IMR-90 (cell line): ENCODE measurements around the gene TTLL11. TPM values are rescaled to one million over a fixed set of nuclear protein-coding genes. Genes with fewer than 3 reads are reported as not detected.

ENCODE experiments used
- ATAC-seq: fragments of 200-7000 bp; cut with Tn5 transposase; 2 replicates; pipeline ENCODE4 v1.9.1; 2020; ENCODE audit warnings: low read depth, mild to moderate bottlenecking, moderate library complexity
- BruUV-seq: library from RNA; stranded (reverse); fragments of 400-500 nt; replicated peaks from 2 replicates; lab custom pipeline; 2021; lab: Mats Ljungman, UMichigan
- CTCF ChIA-PET: fragments of 300-600 bp; formaldehyde crosslinking; extraction: SDS; loops from one replicate; lab custom pipeline; 2021; ENCODE audit warnings: antibody characterized with exemption; lab: Yijun Ruan, JAX
- POLR2A ChIA-PET: fragments of 300-600 bp; sonication (Branson Sonifier 250); formaldehyde crosslinking; loops from one replicate; lab custom pipeline; 2022; ENCODE audit warnings: antibody characterized with exemption; ENCODE audit not compliant: unreplicated experiment; lab: Charles Lee
- DNase-seq: peaks from one replicate; pipeline ENCODE4 v3.0.0; 2013
- H2AFZ ChIP-seq: replicated peaks from 2 replicates; pipeline ENCODE3; 2013; ENCODE audit warnings: low read length, mild to moderate bottlenecking; ENCODE audit not compliant: poor library complexity
- H2AK5ac ChIP-seq: 2 replicates; pipeline ENCODE4 v1.6.1; 2013; ENCODE audit warnings: low read depth, low read length, inconsistent platforms
- H2AK9ac ChIP-seq: replicated peaks from 2 replicates; pipeline ENCODE3; 2013; ENCODE audit warnings: mild to moderate bottlenecking, low read depth, low read length, moderate library complexity; ENCODE audit not compliant: poor library complexity
- H2BK120ac ChIP-seq: 2 replicates; pipeline ENCODE4 v1.6.1; 2013; ENCODE audit warnings: low read depth, low read length, inconsistent platforms
- H2BK15ac ChIP-seq: 3 replicates; pipeline ENCODE4 v1.6.1; 2013; ENCODE audit warnings: low read depth, low read length, inconsistent platforms
- H2BK20ac ChIP-seq: 2 replicates; pipeline ENCODE4 v1.6.1; 2013; ENCODE audit warnings: low read depth, mild to moderate bottlenecking, inconsistent platforms, low read length, moderate library complexity
- H2BK5ac ChIP-seq: 2 replicates; pipeline ENCODE4 v1.6.1; 2013; ENCODE audit warnings: mild to moderate bottlenecking, low read depth, low read length, inconsistent platforms; ENCODE audit not compliant: poor library complexity, severe bottlenecking
- H3K14ac ChIP-seq: replicated peaks from 2 replicates; pipeline ENCODE4 v1.6.1; 2013; ENCODE audit warnings: low read depth, low read length, inconsistent platforms
- H3K18ac ChIP-seq: 2 replicates; pipeline ENCODE4 v1.6.1; 2013; ENCODE audit warnings: low read depth, low read length, control low read depth
- H3K23ac ChIP-seq: 2 replicates; pipeline ENCODE4 v1.6.1; 2013; ENCODE audit warnings: low read depth, low read length, inconsistent platforms
- H3K27ac ChIP-seq: 2 replicates; pipeline ENCODE4 v1.5.1; 2013; ENCODE audit warnings: mild to moderate bottlenecking, control low read depth, low read length; ENCODE audit not compliant: insufficient read depth
- H3K27me3 ChIP-seq: 2 replicates; pipeline ENCODE4 v1.6.1; 2013; ENCODE audit warnings: low read length; ENCODE audit not compliant: control insufficient read depth, insufficient read depth
- H3K36me3 ChIP-seq: 2 replicates; pipeline ENCODE4 v1.6.1; 2013; ENCODE audit warnings: low read length, mixed read lengths; ENCODE audit not compliant: control insufficient read depth, insufficient read depth
- H3K4ac ChIP-seq: 2 replicates; pipeline ENCODE4 v1.6.1; 2013; ENCODE audit warnings: low read depth, low read length, inconsistent platforms
- H3K4me1 ChIP-seq: 2 replicates; pipeline ENCODE4 v1.6.1; 2013; ENCODE audit warnings: low read length, mixed read lengths; ENCODE audit not compliant: control insufficient read depth, insufficient read depth
- H3K4me2 ChIP-seq: 2 replicates; pipeline ENCODE4 v1.6.1; 2013; ENCODE audit warnings: low read depth, mild to moderate bottlenecking, control low read depth, low read length, moderate library complexity
- H3K4me3 ChIP-seq: 2 replicates; pipeline ENCODE4 v1.5.1; 2013; ENCODE audit warnings: low read depth, mild to moderate bottlenecking, control low read depth, low read length, moderate library complexity; ENCODE audit not compliant: insufficient read depth
- H3K56ac ChIP-seq: 2 replicates; pipeline ENCODE4 v1.6.1; 2013; ENCODE audit warnings: low read length, inconsistent platforms; ENCODE audit not compliant: insufficient read depth; ENCODE audit errors: extremely low read depth
- H3K79me1 ChIP-seq, 2 experiments: 2 replicates each; pipeline ENCODE4 v1.6.1; 2013; ENCODE audit warnings: low read length in 2 of 2, inconsistent platforms in 1 of 2, low read depth in 1 of 2
- H3K9ac ChIP-seq: 2 replicates; pipeline ENCODE4 v1.6.1; 2013; ENCODE audit warnings: low read depth, low read length, control low read depth
- H3K9me1 ChIP-seq: 2 replicates; pipeline ENCODE4 v1.6.1; 2013; ENCODE audit warnings: low read length, inconsistent platforms; ENCODE audit not compliant: insufficient read depth
- H3K9me3 ChIP-seq: 2 replicates; pipeline ENCODE4 v1.6.1; 2013; ENCODE audit warnings: low read length; ENCODE audit not compliant: control insufficient read depth, insufficient read depth
- H4K20me1 ChIP-seq: 2 replicates; pipeline ENCODE4 v1.6.1; 2013; ENCODE audit warnings: low read length, inconsistent platforms; ENCODE audit not compliant: insufficient read depth
- H4K5ac ChIP-seq: 2 replicates; pipeline ENCODE4 v1.6.1; 2013; ENCODE audit warnings: mild to moderate bottlenecking, low read depth, low read length, control low read depth
- H4K8ac ChIP-seq, 2 experiments: 2 replicates each; pipeline ENCODE4 v1.6.1; 2013; ENCODE audit warnings: low read depth in 2 of 2, low read length in 2 of 2, control low read depth in 1 of 2, inconsistent platforms in 1 of 2
- H4K91ac ChIP-seq: 2 replicates; pipeline ENCODE4 v1.6.1; 2013; ENCODE audit warnings: low read depth, low read length, inconsistent platforms; ENCODE audit not compliant: insufficient read depth
- BHLHE40 ChIP-seq: fragments of 150-350 bp; IDR thresholded peaks from 2 replicates; pipeline ENCODE4 v1.6.1; 2016; ENCODE audit warnings: mild to moderate bottlenecking, low read depth, low read length
- CEBPB ChIP-seq: IDR thresholded peaks from 2 replicates; pipeline ENCODE4 v1.6.1; 2012; ENCODE audit warnings: low read depth, low read length, improper control_type of control experiment
- MAZ ChIP-seq: IDR thresholded peaks from 2 replicates; pipeline ENCODE4 v1.6.1; 2012; ENCODE audit warnings: low read depth, mild to moderate bottlenecking, low read length, improper control_type of control experiment, moderate library complexity, borderline replicate concordance
- RAD21 ChIP-seq: IDR thresholded peaks from 2 replicates; pipeline ENCODE4 v1.6.1; 2012; ENCODE audit warnings: low read length, improper control_type of control experiment
- SMC3 ChIP-seq: fragments of 150-350 bp; IDR thresholded peaks from 2 replicates; pipeline ENCODE4 v1.6.1; 2016; ENCODE audit warnings: low read depth, mild to moderate bottlenecking, antibody characterized with exemption, low read length, moderate library complexity
- WGBS, 2 experiments: methylation state at CpG; one replicate each; pipeline versions ENCODE4 v1.1.5 to v1.1.7; 2013; ENCODE audit warnings: missing lambda C conversion rate in 2 of 2; ENCODE audit not compliant: insufficient read length in 1 of 2; ENCODE audit errors: extremely low coverage in 2 of 2; 5-methylcytosine and 5-hydroxymethylcytosine counted together
- dilution Hi-C: fragments of 300-500 bp; cut with HindIII; formaldehyde crosslinking; loops from one replicate; pipeline ENCODE4 v1.14.3; 2018; ENCODE audit warnings: low sequenced_read_pairs; ENCODE audit not compliant: unreplicated experiment
- in situ Hi-C: fragments of 300-500 bp; cut with MboI; formaldehyde crosslinking; loops from 3 replicates; pipeline ENCODE4 v1.14.3; 2019; ENCODE audit warnings: low sequenced_read_pairs, inconsistent platforms, mixed read lengths
- intact Hi-C: fragments of 100-400 bp; cut with micrococcal nuclease; formaldehyde crosslinking; loops from 2 replicates; pipeline ENCODE4 v1.10.0; 2022
- polyA plus RNA-seq, 3 experiments: library from polyadenylated mRNA; depleted of rRNA; stranded (reverse); fragments of >200 nt; gene quantifications; 2 replicates each; pipeline ENCODE4 v1.2.3, GENCODE V29; 2012; ENCODE audit warnings: low replicate concordance in 1 of 3
- total RNA-seq: library from RNA; depleted of rRNA; stranded (reverse); fragments of >200 nt; gene quantifications from 2 replicates; pipeline ENCODE4 v1.2.3, GENCODE V29; 2012
- TF ChIP-seq, protein P1 (sequence below): conservative IDR thresholded peaks from 2 replicates; pipeline ENCODE4 v1.5.1; 2012; ENCODE audit warnings: mild to moderate bottlenecking, low read depth, low read length, improper control_type of control experiment

Gene TTLL11
- total and polyA plus RNA-seq, 2 of the 4 experiments (the other 2 are of a cell fraction) = 2.0 to 4.6 TPM

DNA sequence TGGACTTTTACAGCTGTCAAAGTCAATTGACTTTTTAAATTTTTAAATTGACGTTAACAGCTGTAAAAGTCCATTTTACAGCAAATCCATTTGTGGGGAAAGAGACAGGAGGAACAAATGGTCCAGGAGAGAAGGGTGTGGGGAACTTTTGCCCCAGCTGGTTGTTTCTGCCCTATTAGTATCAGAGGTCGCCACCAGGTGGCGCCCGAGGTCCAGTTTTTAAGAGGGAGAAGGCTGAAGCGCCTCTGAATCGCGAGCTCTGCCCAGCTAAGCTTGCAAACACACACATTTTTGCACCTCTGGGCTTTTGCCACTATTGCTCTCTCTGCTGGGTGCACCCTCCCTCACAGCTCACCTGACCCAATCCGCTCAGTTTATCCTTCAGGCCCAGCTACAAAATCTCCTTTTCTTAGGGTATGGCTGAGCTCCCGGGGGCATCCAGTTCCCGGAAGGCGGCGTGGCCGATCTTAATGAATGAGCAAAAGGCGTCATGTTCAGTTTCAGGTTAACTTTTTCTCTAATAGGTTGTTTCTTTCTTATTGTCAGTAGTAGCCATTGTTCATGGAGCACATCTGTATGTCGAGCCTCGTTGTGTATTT, 6.3 kb upstream of the TTLL11 start:
- ChIA-PET CTCF (interaction anchor here (0.6 to 2.6 kb wide), 19 partner anchors 8 to 553 kb away, joined by 3 to 37 read pairs (median 4); no protein-coding TSS in a partner anchor), POLR2A (no interaction called here)
- WGBS, 2 experiments = 0% methylated on average over 2 of the region's 16 CpGs; no CpG with 5 or more reads in 1 of the 2 experiments
- Histone ChIP-seq H3K14ac (no peak overlapping the region), H2AFZ (peak overlapping the region; percentile 73), H3K27me3 (peaks cover 3% of the 10 kb centered on the region), H2AK5ac (no peak overlapping the region), H3K56ac (no peak overlapping the region), H3K4me3 (no peak overlapping the region), H3K23ac (no peak overlapping the region), H4K20me1 (no peaks in the 10 kb centered on the region), H2BK15ac (no peak overlapping the region), H2BK120ac (no peak overlapping the region), H3K4me2 (no peak overlapping the region), H3K79me1 (no peaks in the 10 kb centered on the region), H3K9me3 (no peaks in the 10 kb centered on the region), H3K4ac (no peak overlapping the region), H2BK5ac (no peak overlapping the region), H3K4me1 (no peaks in the 10 kb centered on the region; the same call in 1 of the 2 replicates), H2BK20ac (no peak overlapping the region), H3K36me3 (no peaks in the 10 kb centered on the region), H3K9ac (no peak overlapping the region), H4K8ac (no peak overlapping the region), H3K18ac (no peak overlapping the region), H3K27ac (no peak overlapping the region), H4K5ac (no peak overlapping the region), H3K9me1 (no peaks in the 10 kb centered on the region), H2AK9ac (no peak overlapping the region), H4K91ac (no peak overlapping the region)
- TF ChIP-seq CEBPB = no peak
- no peak for TF ChIP-seq BHLHE40
- TF ChIP-seq, protein P1, sequence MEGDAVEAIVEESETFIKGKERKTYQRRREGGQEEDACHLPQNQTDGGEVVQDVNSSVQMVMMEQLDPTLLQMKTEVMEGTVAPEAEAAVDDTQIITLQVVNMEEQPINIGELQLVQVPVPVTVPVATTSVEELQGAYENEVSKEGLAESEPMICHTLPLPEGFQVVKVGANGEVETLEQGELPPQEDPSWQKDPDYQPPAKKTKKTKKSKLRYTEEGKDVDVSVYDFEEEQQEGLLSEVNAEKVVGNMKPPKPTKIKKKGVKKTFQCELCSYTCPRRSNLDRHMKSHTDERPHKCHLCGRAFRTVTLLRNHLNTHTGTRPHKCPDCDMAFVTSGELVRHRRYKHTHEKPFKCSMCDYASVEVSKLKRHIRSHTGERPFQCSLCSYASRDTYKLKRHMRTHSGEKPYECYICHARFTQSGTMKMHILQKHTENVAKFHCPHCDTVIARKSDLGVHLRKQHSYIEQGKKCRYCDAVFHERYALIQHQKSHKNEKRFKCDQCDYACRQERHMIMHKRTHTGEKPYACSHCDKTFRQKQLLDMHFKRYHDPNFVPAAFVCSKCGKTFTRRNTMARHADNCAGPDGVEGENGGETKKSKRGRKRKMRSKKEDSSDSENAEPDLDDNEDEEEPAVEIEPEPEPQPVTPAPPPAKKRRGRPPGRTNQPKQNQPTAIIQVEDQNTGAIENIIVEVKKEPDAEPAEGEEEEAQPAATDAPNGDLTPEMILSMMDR = peak; percentile 86
- peak; percentile 81 for TF ChIP-seq SMC3
- TF ChIP-seq RAD21 = peak; percentile 82
- TF ChIP-seq MAZ = 0 out of 2 replicates have a peak, but pooled peaks have one; percentile 18
- in situ Hi-C loops (loop anchor here (10.0 kb wide), 2 partner anchors 255 to 355 kb away; no protein-coding TSS in a partner anchor), dilution Hi-C loops (no loop called here), intact Hi-C loops (loop anchor here (1.0 to 10.0 kb wide), 7 partner anchors 24 to 715 kb away; no protein-coding TSS in a partner anchor)
- BruUV-seq = no TSS peak
- DNase-seq = peak; percentile 74
- peak; percentile 89 for ATAC-seq
